Measurements from ENCODE around the gene FGGY. TPM values are rescaled to one million over a fixed set of nuclear protein-coding genes. Genes with fewer than 3 reads are reported as not detected.
"Not testable (repeated sequence)": the region's sequence is repeated elsewhere in the genome, so short reads cannot be mapped to it uniquely, and the experiment has no call there.

FGGY gene
- total RNA-seq, 2 experiments from 2014 or later, result 8.5 to 9.4 TPM

DNA sequence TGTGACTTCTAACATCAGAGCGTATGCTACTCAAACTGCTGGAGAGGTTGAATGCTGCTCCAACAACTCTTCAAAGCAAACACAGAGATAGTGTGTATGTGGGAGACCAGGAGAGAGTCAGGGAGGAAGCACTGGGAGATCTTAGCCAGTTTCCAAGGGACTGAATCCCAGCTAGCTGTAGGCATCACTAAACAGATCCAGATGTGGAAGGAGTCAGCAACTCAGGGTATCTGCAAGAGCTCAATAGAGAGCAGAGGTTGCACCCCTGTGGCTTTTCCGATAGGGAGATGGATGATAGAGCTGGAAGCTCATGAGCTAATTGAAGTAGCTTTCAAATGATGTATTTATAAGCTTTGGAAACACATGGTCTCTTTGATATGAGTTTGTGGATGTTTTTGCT, 349.0 kb downstream of the FGGY start:
- no peaks in the 10 kb centered on the region for H3K4me1 Mint-ChIP-seq (ENCODE audit: low read depth)
- H3K4me3 Mint-ChIP-seq, result no peak overlapping the region
- ATAC-seq (no peak), DNase-seq (no peak)
- H3K9me3 Mint-ChIP-seq (ENCODE audit: insufficient read depth), result no peaks in the 10 kb centered on the region
- ChIA-PET POLR2A (no interaction called here), CTCF (no interaction called here)
- H3K36me3 Mint-ChIP-seq (ENCODE audit: low read depth), result peaks cover 2% of the 10 kb centered on the region
- no peaks in the 10 kb centered on the region for H3K27me3 Mint-ChIP-seq (ENCODE audit: low read depth)
- no peak overlapping the region for H3K27ac Mint-ChIP-seq

DNA sequence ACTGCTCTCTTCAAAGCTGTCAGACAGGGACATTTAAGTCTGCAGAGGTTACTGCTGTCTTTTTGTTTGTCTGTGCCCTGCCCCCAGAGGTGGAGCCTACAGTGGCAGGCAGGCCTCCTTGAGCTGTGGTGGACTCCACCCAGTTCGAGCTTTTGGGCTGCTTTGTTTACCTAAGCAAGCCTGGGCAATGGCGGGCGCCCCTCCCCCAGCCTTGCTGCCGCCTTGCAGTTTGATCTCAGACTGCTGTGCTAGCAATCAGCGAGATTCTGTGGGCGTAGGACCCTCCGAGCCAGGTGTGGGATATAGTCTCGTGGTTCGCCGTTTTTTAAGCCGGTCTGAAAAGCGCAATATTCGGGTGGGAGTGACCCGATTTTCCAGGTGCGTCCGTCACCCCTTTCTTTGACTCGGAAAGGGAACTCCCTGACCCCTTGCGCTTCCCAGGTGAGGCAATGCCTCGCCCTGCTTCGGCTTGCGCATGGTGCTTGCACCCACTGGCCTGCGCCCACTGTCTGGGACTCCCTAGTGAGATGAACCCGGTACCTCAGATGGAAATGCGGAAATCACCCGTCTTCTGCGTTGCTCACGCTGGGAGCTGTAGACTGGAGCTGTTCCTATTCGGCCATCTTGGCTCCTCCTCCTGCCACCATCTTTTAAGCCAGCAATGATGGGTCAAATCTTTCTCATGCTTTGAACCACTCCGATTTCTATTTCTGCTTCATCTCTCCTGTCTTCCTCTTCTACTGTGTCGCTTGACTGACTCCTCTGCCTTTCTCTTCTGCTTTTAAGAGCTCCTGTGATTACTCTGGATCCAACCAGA, 356.5 kb downstream of the FGGY start:
- H3K36me3 Mint-ChIP-seq (ENCODE audit: low read depth); H3K4me1 Mint-ChIP-seq (ENCODE audit: low read depth); DNase-seq; CTCF ChIA-PET; H3K27ac Mint-ChIP-seq; ATAC-seq; H3K9me3 Mint-ChIP-seq (ENCODE audit: insufficient read depth); H3K27me3 Mint-ChIP-seq (ENCODE audit: low read depth); H3K4me3 Mint-ChIP-seq; POLR2A ChIA-PET: not testable (repeated sequence)

DNA sequence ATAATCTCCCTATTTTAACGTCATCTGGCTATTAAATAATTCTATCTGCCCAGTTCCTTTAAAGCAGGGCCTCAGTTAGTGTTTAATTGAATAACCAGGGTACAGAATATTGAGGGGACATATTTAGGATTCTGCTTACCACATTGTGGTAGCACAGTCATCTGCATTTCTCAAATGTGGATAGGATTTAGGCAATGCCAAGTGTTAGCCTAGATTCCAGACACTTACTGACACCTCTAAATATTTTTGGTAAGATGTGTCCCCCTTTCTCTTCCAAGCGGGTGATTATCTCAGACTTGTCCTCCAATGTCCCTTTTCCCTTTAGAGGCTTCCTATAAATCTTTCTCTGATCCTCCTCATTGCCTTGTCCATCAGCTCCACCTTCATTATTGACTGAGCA, 357.1 kb downstream of the FGGY start:
- POLR2A ChIA-PET, result no interaction called here
- DNase-seq (no peak), ATAC-seq (no peak)
- Mint-ChIP-seq H3K27ac (no peak overlapping the region), H3K4me1 (ENCODE audit: low read depth) (no peaks in the 10 kb centered on the region), H3K36me3 (ENCODE audit: low read depth) (no peaks in the 10 kb centered on the region), H3K9me3 (ENCODE audit: insufficient read depth) (no peaks in the 10 kb centered on the region), H3K4me3 (no peak overlapping the region), H3K27me3 (ENCODE audit: low read depth) (no peaks in the 10 kb centered on the region)
- CTCF ChIA-PET, result no interaction called here

DNA sequence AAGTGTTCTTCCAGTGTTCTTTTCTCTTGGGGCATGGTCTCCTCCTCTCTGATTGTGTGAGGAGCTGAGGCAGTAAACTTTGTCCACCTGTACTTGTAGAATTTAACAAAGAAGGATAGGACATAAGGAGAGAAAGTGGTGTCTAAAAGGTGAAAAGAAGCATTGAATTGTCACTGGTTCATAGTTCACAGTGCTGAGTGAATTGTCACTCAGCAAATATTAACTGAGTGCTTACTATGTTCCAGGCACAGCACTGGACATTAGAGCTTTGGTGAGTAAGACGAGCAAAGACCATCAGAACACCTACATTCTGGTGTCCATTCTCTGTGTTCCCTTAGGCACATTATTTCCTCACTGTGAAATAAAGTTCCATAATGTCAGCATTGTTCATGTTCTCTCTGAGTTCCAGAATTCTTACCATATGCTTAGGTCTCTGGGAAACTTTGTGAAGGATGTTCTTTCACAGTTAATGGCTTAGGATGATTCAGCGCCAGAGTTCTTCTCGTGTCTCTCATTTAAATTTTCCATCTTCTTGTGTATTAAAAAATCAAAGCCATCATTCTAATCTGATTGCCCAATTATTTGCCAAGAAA, 361.1 kb downstream of the FGGY start:
- Mint-ChIP-seq H3K4me1 (ENCODE audit: low read depth) (no peaks in the 10 kb centered on the region), H3K9me3 (ENCODE audit: insufficient read depth) (no peaks in the 10 kb centered on the region), H3K36me3 (ENCODE audit: low read depth) (no peaks in the 10 kb centered on the region), H3K4me3 (no peak overlapping the region), H3K27ac (no peak overlapping the region), H3K27me3 (ENCODE audit: low read depth) (no peaks in the 10 kb centered on the region)
- ChIA-PET POLR2A (no interaction called here), CTCF (no interaction called here)
- ATAC-seq (no peak), DNase-seq (no peak)

DNA sequence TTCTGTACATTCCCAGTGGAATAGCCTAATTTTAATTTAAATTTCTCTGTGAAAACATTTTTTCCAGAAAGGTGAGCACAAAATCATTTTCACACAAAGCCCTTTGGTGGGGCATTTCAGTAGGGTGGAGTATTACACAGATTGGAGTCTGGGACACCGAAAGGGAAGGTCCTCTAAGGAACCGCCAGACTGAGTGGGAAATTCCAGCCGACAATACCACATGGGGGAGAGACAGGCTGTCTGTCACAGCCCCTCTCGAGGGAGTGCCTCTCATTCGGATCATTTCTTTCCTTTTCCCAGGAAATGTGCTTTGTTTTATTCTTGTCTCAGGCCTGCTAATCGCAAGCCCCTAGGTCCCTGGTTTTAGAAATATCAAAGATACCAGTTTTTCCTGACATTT, 367.3 kb downstream of the FGGY start:
- Mint-ChIP-seq H3K4me3 (no peak overlapping the region), H3K4me1 (ENCODE audit: low read depth) (no peaks in the 10 kb centered on the region), H3K36me3 (ENCODE audit: low read depth) (no peaks in the 10 kb centered on the region), H3K27ac (no peak overlapping the region), H3K27me3 (ENCODE audit: low read depth) (no peaks in the 10 kb centered on the region), H3K9me3 (ENCODE audit: insufficient read depth) (no peaks in the 10 kb centered on the region)
- DNase-seq (no peak), ATAC-seq (no peak)
- CTCF ChIA-PET, result no interaction called here
- POLR2A ChIA-PET, result no interaction called here

DNA sequence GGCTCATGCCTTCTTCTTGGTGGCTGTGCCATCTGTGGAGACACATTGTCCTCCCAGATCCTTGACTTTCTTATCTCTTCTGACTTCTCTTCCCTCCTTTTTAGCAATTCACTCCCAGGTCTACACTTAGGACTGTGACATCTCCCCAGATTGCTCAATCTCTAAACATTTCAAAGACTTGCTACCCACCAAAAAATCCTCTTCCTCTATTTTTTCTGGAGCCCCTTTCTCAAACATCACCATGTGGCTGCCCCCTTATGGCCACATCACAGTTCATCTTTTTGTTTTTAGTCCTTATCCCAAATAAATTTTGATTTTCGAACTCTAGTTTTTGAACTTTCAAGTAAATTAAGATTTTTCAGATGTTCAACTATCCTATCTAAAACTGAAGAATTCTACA, 369.2 kb downstream of the FGGY start:
- CTCF ChIA-PET, result no interaction called here
- ATAC-seq, result no peak
- H3K27ac Mint-ChIP-seq, result no peak overlapping the region
- no peak overlapping the region for H3K4me3 Mint-ChIP-seq
- no peaks in the 10 kb centered on the region for H3K4me1 Mint-ChIP-seq (ENCODE audit: low read depth)
- H3K9me3 Mint-ChIP-seq (ENCODE audit: insufficient read depth), result no peaks in the 10 kb centered on the region
- no peaks in the 10 kb centered on the region for H3K36me3 Mint-ChIP-seq (ENCODE audit: low read depth)
- POLR2A ChIA-PET, result no interaction called here
- no peak for DNase-seq
- H3K27me3 Mint-ChIP-seq (ENCODE audit: low read depth), result no peaks in the 10 kb centered on the region

DNA sequence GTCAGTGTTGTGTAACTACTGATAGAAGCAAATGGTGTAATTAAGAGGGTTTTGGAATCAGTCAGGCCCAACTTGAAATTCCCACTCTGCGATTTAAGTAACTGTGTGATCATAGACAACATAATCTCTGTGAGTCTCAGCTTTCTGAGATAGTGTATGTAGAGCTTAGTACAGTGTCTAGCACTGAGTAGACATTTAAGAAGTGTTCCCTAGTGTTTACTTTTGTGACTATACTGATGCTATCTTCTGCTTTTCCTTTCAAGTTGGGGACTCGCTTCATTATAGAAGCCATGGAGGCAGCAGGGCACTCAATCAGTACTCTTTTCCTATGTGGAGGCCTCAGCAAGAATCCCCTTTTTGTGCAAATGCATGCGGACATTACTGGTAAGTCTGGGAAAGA, 370.1 kb downstream of the FGGY start:
- DNase-seq, result no peak
- POLR2A ChIA-PET, result no interaction called here
- H3K4me3 Mint-ChIP-seq, result no peak overlapping the region
- no peak for ATAC-seq
- no peaks in the 10 kb centered on the region for H3K4me1 Mint-ChIP-seq (ENCODE audit: low read depth)
- no peaks in the 10 kb centered on the region for H3K36me3 Mint-ChIP-seq (ENCODE audit: low read depth)
- H3K9me3 Mint-ChIP-seq (ENCODE audit: insufficient read depth), result no peaks in the 10 kb centered on the region
- CTCF ChIA-PET, result no interaction called here
- H3K27me3 Mint-ChIP-seq (ENCODE audit: low read depth), result no peaks in the 10 kb centered on the region
- H3K27ac Mint-ChIP-seq, result no peak overlapping the region

DNA sequence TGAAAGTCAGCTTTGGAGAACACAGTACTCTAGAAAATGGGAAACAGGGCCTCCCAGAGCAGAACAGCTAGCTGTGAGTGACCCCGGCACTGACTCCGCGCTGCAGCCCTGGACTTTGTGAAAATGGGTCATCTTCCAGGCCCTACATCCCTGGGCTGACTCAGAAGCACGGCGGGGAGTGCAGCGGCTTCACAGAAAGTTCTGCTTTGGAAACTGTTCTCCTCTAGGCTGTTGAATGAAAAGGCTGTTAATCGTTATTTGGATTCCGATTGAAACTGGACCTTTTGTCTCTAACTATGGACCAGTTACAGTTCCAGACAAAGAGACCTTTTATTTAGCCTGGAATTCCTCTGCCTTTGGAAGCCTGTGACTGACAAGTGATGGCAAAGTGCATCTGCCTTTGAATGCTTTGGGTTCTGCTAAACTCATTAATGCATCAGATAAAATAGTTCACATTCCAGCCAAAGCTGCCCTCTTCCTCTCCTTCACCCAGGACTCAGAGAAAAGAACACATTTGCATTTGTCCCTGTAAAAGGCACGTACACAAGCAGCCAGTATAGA, 372.9 kb downstream of the FGGY start:
- no peak overlapping the region for H3K4me3 Mint-ChIP-seq
- no peaks in the 10 kb centered on the region for H3K27me3 Mint-ChIP-seq (ENCODE audit: low read depth)
- DNase-seq (no peak), ATAC-seq (no peak)
- no peaks in the 10 kb centered on the region for H3K36me3 Mint-ChIP-seq (ENCODE audit: low read depth)
- CTCF ChIA-PET, result no interaction called here
- POLR2A ChIA-PET, result interaction anchor here (0.5 kb wide), 1 partner anchor 1405 kb away, joined by 3 read pairs; no protein-coding TSS in a partner anchor
- no peak overlapping the region for H3K27ac Mint-ChIP-seq
- no peaks in the 10 kb centered on the region for H3K9me3 Mint-ChIP-seq (ENCODE audit: insufficient read depth)
- no peaks in the 10 kb centered on the region for H3K4me1 Mint-ChIP-seq (ENCODE audit: low read depth)

DNA sequence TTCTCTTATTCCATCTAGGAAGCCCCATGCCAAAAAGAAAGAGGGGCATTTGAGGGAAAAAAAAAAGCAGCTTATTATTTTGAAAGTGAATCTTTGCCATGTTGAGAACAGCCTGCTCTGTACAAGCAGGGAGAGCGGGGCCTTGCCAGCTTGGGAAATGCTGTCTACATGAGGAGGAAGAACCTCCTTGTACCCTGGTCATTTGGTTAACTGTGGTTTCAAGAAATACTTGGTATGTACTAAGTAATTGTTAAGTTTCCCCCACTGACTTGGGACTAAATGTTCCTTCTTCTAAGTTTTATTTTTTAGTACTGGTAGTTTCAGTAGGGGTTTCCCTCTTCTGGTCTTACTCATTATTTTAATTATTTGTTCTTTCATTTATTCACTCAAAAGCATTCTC, 373.8 kb downstream of the FGGY start:
- H3K9me3 Mint-ChIP-seq (ENCODE audit: insufficient read depth), result no peaks in the 10 kb centered on the region
- H3K4me3 Mint-ChIP-seq, result no peak overlapping the region
- DNase-seq, result no peak
- no peaks in the 10 kb centered on the region for H3K27me3 Mint-ChIP-seq (ENCODE audit: low read depth)
- no peaks in the 10 kb centered on the region for H3K36me3 Mint-ChIP-seq (ENCODE audit: low read depth)
- H3K4me1 Mint-ChIP-seq (ENCODE audit: low read depth), result no peaks in the 10 kb centered on the region
- ATAC-seq, result no peak
- POLR2A ChIA-PET, result interaction anchor here (0.5 kb wide), 1 partner anchor 1404 kb away, joined by 3 read pairs; no protein-coding TSS in a partner anchor
- CTCF ChIA-PET, result no interaction called here
- no peak overlapping the region for H3K27ac Mint-ChIP-seq

DNA sequence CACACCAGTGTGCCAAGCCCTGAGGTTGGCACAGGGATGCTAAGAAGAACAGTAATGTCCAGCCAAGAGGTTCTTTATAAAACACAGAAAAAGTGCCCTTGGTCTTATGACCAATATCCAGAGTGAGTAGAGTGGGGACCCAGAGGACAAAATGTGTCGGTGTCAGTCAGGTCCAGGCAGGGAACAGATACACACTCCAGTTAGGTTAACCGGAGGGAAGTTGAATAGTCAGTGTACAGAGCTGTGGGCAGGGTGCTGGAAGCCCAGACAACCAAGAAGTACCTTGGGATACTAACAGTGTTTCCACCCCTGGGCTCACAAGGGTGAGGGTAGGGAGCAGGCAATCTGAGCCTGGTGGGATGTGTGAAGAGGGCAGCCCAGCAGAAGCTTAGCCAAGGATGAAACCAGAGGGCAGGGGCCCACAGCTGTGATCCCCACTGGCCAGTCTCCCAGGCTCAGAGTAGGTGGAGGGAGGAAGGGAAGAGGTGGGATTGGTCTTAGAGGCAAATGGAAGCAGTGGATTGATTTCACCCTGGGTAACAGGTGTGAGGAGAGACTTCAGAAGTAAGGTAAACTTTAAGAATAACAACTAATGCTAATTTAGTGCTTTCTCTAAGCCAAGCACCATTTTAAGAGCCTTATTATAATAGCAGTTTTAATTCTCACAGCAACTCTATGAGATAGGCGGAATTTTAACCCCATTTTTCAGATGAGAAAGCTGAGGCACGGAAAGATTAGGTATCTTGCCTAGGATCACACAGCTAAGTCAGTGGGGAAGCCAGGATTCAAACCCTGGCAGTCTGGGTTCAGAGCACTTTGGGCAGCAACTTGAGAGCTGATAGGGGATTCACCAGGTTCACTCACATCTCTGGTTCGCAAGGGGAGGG, 374.4 kb downstream of the FGGY start:
- POLR2A ChIA-PET, result no interaction called here
- H3K4me1 Mint-ChIP-seq (ENCODE audit: low read depth), result no peaks in the 10 kb centered on the region
- no peak overlapping the region for H3K27ac Mint-ChIP-seq
- CTCF ChIA-PET, result no interaction called here
- no peak overlapping the region for H3K4me3 Mint-ChIP-seq
- ATAC-seq (no peak), DNase-seq (no peak)
- H3K27me3 Mint-ChIP-seq (ENCODE audit: low read depth), result no peaks in the 10 kb centered on the region
- H3K36me3 Mint-ChIP-seq (ENCODE audit: low read depth), result no peaks in the 10 kb centered on the region
- H3K9me3 Mint-ChIP-seq (ENCODE audit: insufficient read depth), result no peaks in the 10 kb centered on the region

DNA sequence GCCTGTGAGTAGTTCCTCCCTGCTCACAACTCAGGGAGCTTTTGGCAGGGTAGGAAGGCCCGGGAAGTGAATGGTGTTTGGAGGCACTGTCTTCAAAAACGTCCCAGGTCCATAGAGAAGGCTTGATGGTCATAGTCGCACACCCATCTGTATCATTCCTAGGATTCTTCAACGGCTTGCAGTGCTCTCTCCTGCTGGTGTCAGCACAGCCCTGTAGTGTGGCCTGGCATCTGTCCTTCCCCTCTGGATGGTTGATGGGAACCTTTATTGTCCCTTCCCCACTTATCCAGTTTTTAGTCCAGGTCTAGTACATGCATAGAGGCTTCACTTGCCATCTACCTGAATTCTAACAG, 375.0 kb downstream of the FGGY start:
- ChIA-PET POLR2A (no interaction called here), CTCF (no interaction called here)
- DNase-seq (no peak), ATAC-seq (no peak)
- Mint-ChIP-seq H3K27me3 (ENCODE audit: low read depth) (no peaks in the 10 kb centered on the region), H3K27ac (no peak overlapping the region), H3K36me3 (ENCODE audit: low read depth) (no peaks in the 10 kb centered on the region), H3K4me3 (no peak overlapping the region), H3K4me1 (ENCODE audit: low read depth) (no peaks in the 10 kb centered on the region), H3K9me3 (ENCODE audit: insufficient read depth) (no peaks in the 10 kb centered on the region)

All from activated CD8-positive, alpha-beta T cell treated with anti-CD3 and anti-CD28 coated beads, Interleukin-2, amount 10 ng/mL, durations not matched to agents 7 days and 5 days (primary cell).